ENCODE results near the gene KRT85.
"Not testable (repeated sequence)": the region's sequence is repeated elsewhere in the genome, so short reads cannot be mapped to it uniquely, and the experiment has no call there.

KRT85 gene

DNA sequence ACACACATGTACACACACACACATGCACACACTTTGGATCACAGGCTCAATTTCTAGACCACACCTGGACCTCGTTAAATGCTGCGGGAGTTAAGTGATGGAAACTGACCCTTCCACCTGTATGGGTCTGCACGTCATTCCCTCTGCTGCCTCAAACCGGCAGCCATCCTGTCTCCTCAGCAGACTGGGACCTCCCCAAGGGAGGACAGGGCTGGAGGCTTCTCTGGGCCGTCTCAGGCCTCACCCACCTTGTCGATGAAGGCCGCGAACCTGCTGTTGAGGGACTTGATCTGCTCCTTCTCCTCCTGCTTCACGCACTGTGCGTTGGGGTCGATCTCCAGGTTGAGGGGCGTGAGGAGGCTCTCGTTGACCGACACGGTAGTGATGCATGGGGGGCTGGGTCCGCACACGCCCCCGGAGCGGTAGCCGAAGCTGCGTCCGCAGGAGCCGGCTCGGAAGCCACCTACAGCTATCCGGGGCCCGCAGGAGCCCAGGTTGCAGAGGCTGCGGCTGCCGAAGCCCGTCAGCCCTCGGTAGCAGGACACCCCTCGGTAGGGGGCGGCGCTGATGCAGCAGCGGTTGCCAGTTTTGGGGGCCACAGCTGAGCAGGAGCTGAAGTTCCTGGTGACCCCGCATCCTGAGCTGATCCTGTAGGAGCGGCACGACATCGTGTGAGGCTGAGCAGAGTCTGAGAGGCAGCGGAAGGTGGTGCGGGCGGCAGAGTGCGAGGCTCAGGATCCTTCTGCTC lies at the start of gene KRT85:
KRT85 (minus strand) TSS at position 744 of the 748 bp plus-strand sequence; CDS start at position 668, 76 bp downstream.
- no peak for DNase-seq (ENCODE audit: low read depth)

DNA sequence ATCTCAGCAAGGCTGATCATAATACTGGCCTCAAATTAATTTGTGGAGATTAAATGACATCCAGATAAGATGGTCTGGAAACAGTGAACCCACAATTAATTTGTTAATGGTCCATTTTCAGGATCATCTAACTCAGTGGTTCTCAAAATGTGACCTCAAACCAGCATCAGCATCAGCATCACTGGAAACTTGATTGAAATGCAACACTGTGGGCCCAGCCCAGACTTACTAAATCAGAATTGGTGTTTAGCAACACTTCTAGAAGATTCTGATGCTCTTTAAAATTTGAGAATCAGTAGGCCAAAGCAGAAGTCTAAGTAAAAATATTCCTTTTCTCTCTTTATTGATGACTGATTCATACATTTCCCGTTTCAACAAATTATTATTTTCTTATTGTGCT lies 49.5 kb upstream of the KRT85 start:
- DNase-seq (ENCODE audit: low read depth), result no peak

DNA sequence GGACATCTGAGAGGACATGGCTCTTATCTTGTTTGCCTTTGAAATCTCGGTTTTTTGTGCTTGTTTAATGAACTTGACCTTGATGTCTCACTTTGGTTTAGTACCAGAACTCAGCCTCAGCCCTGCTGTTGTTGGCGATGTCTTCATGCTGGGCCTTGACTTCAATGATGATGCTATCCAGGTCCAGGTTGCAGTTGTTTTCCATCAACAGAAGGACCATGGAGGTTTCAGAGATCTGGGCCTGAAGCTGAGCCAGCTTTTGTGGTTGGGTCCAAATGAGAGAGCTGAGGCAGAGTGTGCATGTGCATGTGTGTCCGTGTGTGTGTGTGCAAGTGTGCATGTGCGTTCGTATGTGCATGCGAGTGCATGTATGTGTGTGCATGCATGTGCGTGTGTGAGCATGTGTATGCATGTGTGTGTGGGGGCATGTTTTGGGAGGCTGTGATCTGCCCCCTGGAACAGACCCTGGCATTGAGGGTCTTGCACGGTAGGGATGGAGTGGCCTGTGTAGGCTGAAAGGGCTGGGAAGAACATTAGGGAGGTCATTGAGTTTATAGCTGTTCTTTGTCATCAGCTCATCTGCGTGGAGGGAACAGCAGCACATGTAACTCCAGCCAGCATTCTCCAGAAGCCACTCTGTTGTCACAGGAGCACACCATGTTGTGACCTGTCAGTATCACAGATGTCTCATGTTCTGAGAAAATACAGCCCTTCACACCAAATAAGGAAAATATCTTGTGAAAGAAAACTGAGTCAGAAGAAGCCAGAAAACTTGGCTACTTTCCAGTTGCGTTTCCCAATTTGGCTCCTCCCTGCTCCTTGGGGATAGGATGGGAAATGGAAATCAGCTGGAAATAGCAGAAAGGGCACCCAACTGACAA lies 48.8 kb upstream of the KRT85 start:
- peak; percentile 78 for DNase-seq (ENCODE audit: low read depth)

DNA sequence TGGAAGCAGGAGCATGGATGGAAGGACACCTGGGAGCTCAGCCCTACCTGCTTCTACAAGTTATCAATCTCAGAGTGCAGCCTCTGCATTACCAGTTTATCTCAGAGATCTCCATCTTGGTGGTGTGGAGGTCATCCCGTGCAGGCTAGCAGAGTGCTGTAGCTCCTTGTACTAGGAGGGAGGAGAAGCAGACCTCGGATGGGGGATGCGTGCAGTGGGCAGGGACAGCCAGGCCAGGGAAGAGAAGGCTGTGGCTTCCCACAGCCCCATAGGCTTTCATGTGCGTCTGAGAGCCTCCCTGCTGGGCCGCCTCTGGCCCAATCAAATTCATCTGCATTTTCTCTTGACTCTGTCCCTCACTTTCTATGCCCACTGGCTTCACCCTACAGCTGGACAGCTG lies 47.7 kb upstream of the KRT85 start:
- no peak for DNase-seq (ENCODE audit: low read depth)

DNA sequence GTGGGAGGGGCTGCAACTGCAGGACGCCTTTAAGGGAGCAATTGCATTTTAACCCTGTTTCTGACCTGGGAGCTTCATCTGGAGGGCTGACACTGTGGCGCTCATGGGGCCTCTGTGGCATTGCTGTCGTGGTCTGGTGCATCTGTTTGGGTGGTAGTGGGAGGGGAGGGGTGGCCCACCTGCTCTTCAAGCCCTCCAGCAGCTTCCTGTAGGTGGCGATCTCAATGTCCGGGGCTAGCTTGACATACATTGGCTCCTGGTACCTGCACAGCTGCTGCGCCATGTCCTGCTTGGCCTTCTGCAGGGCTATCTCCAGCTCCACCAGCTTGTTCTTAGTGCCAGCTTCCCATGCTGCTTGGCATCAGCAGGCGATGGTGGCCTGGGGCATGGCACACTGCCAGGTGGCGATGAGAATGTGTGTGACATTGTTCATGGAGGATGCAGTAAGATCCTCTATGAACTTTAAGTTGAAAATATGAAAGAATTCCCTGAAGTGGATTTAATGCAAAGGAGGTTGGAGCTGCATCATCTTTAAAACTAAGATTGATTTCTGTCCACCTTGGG lies 46.6 kb upstream of the KRT85 start:
- no peak for DNase-seq (ENCODE audit: low read depth)

DNA sequence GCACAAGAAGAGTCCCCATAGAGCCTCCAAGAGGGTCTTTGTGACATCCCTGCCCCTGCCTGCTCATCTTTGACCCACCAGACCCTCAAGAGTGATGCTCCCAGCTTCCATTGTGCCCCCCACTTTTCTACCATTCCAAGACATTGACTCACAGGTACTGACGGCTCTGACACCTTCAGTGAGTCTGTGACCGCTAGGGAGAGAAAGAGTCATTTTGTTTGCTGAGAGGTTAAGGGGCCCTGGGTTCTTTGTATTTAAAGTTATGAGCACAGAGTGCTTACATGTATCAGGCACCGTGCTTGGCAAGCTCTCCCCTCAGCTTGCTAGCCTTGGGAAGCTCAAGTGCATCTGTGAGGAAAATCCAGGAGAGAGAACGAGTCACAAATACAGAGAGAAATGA lies 45.9 kb upstream of the KRT85 start:
- no peak for DNase-seq (ENCODE audit: low read depth)

DNA sequence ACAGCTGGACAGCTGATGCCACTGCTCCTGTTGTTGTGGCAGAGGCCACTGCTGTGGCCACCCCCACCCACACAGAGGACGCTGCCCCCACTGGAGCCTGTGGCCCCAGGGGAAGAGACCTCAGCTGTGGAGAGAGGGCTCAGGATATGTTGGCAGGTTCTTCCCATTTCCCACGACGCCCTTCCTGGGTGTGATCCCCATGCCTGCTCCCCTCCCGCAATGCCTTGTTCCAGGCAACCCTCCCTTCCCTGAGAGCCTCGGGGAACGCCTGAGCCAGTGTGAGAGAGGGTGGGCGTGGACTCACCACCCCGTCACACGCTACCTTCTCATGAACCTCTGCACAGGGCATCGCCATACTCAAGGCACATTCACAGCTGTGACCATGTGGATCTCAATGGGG lies 44.5 kb upstream of the KRT85 start:
- no peak for DNase-seq (ENCODE audit: low read depth)

DNA sequence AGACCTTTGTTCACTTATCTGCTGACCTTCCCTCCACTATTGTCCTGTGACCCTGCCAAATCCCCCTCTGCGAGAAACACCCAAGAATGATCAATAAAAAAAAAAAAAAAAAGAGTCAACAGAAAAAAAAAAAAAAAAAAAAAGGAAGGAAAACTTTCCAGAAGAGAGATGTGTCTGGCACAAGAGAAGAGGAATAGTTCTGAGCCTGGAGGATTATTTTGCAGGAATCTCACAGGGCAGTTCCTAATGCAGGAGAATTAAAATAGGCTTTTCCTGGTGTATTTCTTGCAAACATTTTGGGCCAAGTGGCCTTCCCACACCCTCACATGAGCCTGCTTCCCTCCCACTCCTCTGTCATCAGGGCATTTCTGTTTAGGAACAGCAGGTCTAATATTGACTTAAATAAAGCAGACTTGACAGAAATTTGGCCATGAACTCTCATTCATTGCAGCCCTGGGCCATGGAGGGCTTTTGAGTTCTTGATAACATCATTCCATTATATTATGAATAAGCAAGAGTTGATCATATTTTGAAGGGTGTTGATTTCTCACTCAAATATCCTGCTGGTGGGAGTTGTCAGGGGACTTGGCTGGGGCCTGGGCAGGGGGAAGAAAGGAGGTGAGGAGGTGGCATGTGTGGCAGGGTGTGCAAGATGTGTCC lies 43.4 kb upstream of the KRT85 start:
- DNase-seq (ENCODE audit: low read depth), result not testable (repeated sequence)

DNA sequence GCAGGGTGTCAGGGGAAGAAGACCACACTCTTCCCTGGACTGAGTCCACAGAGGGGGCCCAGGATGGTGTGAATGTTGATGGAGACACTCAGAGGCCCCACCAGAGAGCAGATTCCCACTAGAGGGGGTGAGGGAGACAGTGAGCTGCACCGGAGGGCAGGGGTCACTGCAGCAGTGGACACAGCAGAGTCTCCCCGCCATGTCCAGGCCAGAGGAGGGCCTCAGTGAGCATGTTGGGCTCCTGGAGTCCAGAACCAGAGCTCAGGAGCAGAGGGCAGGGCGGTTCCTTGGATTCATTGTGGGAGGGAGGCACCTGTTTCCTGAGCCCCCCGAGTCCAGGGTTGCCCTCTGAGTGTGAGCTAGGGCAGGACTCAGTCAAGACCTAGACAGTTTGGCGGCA lies 40.6 kb upstream of the KRT85 start:
- DNase-seq (ENCODE audit: low read depth), result no peak

DNA sequence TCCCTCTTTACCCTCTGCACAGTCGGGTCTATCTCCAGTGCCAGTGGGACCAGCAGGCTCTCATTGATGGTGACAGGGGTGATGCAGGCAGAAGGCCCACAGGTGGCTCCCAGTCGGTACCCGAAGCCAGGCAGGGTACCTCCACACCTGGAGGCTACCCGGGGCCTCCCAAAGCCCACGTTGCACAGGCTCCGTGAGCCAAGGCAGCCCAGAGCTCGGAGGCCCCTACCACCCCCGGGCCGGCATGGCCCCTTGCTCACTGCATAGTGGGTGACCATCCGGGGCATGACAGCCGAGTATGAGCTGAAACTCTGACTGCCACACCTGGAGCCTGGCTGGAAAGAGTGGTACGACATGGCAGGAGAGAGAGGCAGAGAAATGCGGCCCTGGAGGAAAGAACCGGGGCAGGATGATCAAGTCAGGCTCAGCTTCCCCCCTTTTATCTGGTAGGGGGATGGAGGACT lies 38.7 kb upstream of the KRT85 start, which contains the start of gene KRT82:
KRT82 (minus strand) TSS at position 414 of the 464 bp plus-strand sequence; CDS start at position 356, 58 bp downstream.
- no peak for DNase-seq (ENCODE audit: low read depth)

DNA sequence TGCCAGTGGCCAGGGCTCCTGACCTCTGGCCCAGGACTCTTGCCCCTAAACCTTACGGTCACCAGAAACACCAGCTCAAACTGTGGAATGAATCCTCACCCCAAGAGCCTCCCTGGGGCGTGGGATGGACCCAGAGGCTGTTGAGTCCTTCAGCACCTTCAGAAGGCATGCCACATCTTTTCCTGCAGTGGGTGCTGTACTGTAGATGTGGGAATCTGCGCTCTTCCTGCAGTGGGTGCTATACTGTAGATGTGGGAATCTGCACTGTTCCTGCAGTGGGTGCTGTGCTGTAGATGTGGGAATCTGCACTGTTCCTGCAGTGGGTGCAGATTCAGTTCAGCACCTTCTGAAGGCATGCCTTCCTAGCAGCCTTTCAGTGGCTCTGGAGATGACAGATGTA lies 37.7 kb upstream of the KRT85 start:
- no peak for DNase-seq (ENCODE audit: low read depth)

DNA sequence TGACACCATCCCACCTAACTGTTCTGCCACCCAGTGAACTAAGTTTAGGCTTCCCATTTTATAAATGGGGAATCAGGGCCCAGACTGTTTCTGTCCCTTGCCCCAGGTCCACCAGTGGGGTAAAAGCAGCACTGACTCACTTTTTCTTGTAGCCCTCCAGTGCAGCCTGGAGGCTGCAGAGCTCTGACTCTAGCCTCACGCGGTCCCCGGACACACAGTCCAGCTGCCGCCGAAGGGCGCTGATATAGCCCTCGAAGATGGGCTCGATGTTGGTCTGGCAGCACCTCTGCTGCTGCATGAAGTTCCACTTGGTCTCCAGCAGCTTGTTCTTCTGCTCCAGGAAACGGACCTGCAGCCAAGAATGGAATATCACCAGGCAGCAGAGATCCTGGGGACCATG lies 36.3 kb upstream of the KRT85 start:
- no peak for DNase-seq (ENCODE audit: low read depth)

DNA sequence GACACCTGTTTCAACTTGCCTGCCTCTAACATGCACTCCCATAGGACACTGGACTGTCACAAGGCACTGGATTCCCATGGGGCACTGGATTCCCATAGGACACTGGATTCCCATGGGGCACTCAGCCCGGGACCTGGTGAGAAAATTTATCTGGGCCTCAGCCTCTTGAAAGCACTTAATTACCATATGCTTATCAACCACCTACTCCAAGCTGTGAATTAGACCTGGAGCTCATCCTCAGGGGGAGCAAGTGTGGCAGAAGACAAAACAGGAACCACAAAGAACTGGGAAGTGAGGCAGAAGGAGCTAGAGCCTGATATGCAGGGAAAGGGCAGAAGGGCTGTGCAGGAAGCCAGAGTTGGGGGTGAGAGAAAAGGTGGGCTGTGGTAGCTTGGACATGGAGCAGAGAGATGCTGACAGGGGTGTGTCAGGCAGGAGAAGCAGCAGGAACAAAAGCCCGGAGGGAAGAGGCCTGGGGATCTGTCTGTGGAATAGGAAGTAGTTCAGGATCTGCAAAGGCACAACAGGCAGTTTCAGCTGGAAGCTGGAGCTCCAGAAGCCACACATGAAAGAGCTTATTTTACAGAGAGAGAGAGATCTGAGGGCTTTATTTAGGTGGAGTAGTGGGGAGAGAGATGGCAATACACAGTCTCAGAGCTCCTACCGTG lies 35.7 kb upstream of the KRT85 start:
- DNase-seq (ENCODE audit: low read depth), result no peak

DNA sequence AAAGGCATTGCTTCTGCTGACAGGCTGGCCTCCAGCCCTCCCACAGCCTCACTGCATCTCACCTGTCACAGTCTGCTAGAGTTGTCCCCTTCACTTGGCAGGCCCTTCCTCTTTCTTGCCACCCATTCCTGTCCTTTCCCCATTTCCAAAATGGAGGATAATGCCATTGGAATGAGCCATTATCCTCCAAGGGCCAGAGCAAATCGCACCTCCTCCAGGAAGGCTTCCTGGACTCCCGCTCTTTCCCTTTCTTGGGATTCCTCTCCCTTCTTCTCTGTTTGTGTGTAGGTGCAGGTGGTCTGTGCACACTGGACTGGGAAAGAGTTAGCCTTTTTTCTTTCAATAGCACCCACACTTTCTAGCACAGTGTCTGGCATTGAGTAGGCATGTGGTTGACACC lies 35.1 kb upstream of the KRT85 start:
- DNase-seq (ENCODE audit: low read depth), result no peak

DNA sequence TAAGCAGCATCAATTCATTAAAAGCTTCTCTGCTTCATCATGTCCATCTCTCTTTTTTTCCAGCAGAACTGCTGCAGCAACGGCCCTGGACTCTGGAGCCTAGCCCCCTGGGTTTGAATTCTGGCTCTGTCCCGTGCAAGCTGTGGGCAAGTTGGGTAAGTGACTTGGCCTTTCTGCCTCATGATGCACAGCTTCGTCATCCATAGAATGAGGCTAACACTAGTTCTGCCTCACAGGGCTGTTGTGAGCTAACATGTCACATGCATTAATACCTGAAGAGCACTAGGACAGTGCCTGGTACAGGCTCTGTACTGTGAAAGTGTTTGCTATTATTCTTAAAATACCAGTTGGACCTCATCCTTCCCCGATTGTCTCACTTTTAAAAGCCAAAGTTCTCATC lies 34.6 kb upstream of the KRT85 start:
- DNase-seq (ENCODE audit: low read depth), result no peak

DNA sequence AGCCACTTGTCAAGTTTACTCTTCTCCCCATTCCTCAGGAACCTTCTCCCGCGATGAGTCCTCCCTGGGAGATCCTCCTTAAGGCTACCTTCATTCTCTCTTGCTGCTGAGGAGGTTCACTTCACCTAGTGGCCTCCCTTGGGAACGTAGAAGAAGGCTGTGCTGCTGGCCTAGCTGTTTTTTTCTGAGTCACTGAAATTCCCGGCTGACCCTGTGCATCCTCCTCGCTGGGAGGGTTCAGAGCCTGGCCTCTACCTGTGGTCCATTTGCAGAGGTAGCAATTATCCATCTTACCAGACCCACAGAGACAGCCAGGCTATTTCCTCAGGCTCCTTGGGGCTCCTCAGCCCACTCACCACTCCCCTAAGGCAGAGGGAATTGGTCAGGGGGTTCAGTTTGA lies 34.2 kb upstream of the KRT85 start:
- no peak for DNase-seq (ENCODE audit: low read depth)

DNA sequence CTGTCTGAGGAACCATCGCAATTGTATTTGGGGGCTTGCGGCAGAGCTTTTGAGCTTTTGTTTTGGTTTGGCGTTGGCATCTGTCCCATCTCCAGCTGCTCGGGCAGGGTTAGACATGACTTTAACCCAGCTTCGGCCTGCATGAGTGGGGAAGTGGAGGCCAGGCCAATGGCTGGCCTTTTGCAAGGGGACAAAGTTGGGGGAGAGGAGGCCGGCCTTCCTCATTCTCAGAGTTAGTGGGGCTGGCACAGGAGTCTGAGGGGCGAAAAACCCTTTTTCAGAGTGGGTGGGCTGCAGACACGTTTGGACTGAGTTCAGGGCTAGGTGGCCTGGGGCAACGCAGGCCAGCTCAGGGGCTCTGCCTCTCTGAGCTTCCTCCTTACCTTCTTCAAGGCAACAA lies 33.6 kb upstream of the KRT85 start:
- DNase-seq (ENCODE audit: low read depth), result no peak

DNA sequence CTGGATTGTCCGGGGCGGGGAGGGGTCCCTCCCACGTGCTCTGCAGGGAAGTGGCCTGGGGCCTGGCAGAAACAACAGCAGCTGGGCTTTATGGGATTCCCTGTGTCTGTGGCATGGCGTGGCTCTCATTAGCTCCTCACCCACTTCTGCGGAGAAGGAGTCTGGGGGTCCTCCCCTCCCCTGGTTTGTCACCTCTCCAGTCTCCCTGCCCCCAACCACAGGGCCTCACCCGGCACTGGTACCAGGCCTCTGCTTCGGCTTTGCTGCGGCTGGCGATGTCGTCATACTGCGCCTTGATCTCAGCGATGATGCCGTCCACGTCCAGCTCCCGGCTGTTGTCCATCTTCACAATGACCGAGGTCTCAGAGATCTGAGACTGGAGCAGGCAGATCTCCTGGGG lies 32.5 kb upstream of the KRT85 start:
- DNase-seq (ENCODE audit: low read depth), result no peak

DNA sequence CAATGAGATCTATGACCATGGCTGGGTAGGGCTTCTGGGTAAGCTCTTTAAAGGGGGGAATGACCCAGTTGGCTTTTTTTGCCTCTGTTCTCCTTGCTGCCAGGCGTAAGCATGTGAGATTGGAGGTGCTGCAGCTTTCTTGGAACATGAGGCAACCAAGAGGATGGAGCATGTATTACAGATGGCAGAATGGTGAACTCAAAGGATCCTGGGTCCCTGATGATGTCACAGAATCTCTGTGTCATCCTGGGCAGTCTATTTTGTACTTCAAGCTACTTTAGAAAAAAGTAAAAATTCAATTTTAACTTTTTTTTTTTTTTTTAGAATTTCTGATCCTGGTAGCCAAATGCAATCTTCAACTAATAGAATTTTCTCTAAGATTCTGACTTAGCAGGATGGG lies 30.9 kb upstream of the KRT85 start:
- no peak for DNase-seq (ENCODE audit: low read depth)

DNA sequence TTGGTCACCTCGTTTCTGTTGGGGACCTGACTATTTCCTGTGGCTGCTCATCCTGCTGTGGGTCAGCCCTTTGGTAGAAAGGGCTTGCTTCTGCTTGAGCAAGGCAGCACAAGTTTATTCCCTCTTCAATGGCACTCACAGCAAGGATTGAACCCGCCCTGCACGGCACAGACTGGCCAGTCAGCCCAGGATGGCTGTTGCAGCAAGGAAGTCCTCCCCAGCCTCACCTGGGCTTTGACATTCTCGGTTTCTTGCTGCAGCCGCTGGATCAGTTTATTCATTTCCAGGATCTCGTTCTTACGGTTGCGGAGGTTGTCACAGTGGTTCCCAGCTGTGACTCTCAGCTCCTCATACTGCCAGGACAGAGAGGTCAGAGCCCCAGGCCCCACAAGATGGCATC lies 29.4 kb upstream of the KRT85 start:
- DNase-seq (ENCODE audit: low read depth), result no peak

DNA sequence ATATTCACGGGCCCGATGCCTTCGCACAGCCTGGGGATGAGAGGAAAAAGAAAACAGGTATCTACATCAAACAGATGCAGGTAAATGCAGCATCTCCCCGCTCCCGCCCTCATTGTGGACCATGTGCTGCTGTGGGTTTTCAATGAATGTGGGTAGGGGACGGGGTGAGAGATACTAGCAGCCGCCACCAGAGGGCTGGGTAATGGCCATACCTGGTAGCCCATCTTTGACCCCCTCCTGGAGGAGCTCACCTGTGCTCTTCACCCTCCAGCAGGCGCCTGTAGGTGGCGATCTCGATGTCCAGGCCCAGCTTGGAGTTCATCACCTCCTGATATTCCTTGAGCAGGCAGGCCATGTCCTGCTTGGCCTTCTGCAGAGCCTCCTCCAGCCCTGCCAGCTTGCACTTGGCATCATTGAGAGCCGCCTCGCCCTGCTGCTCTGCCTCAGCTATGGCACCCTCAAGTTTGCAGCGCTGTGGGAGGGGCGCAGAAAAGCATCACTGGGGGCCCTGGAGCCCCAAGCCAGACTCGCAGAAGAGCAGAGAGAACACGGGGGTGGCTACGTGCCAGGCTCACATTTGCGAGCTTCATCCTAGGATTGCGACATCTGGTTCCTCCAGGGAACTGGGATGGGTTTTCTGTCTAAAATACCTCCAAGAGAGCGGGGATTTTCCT lies 28.6 kb upstream of the KRT85 start:
- no peak for DNase-seq (ENCODE audit: low read depth)

Data from stromal cell of bone marrow (primary cell).